Panc1 (cell line): ENCODE measurements around the gene RILPL1.

Experiments used
- CTCF ChIP-seq: fragments of 450-650 bp; IDR thresholded peaks from 2 replicates; pipeline ENCODE4 v1.5.1; 2017; ENCODE audit warnings: mild to moderate bottlenecking
- REST ChIP-seq, 2 experiments: IDR thresholded peaks; 2 replicates each; pipeline ENCODE4 v1.6.1; 2011 to 2012; ENCODE audit warnings: low read depth in 2 of 2, control low read depth in 1 of 2, low read length in 1 of 2, mild to moderate bottlenecking in 1 of 2, moderate library complexity in 1 of 2; ENCODE audit not compliant: insufficient read depth in 1 of 2

GRCh38 chr12:123578243-123578642 lies 44.7 kb upstream of the RILPL1 start:
- TF ChIP-seq CTCF (no peak), REST (IDR thresholded peaks at IDR 0.05; ENCODE audit: insufficient read depth in 1 of 2, low read depth in 2 of 2, low read length in 1 of 2) (no peak)
